HG03571 (cell line): ENCODE measurements around the gene ZNF565.
"Not testable (repeated sequence)": the region's sequence is repeated elsewhere in the genome, so short reads cannot be mapped to it uniquely, and the experiment has no call there.

Experiments
- ATAC-seq: cut with Tn5 transposase; IDR thresholded peaks from one replicate; pipeline ENCODE4 v1.9.1; 2021; ENCODE audit not compliant: unreplicated experiment

The ZNF565 gene

GRCh38 chr19:36215276-36216123 lies 1.0 kb upstream of the ZNF565 start:
- ATAC-seq = no peak

- ATAC-seq = no peak
These were observed 1.6 kb downstream of the ZNF565 start for GRCh38 chr19:36212895-36213294.

- ATAC-seq = no peak
These were observed 4.0 kb downstream of the ZNF565 start for GRCh38 chr19:36210497-36210896.

- ATAC-seq = no peak
These were observed 5.1 kb downstream of the ZNF565 start for GRCh38 chr19:36209372-36209771.

- ATAC-seq = no peak
These were observed 6.7 kb downstream of the ZNF565 start for GRCh38 chr19:36207605-36208252.

- ATAC-seq = no peak
These were observed 11.2 kb downstream of the ZNF565 start for GRCh38 chr19:36203293-36203692.

GRCh38 chr19:36201684-36202083 lies 12.8 kb downstream of the ZNF565 start:
- ATAC-seq = no peak

- ATAC-seq = no peak
These were observed 16.3 kb downstream of the ZNF565 start for GRCh38 chr19:36198119-36198518.

GRCh38 chr19:36196249-36196648 lies 18.2 kb downstream of the ZNF565 start:
- no peak for ATAC-seq

- not testable (repeated sequence) for ATAC-seq
These were observed 27.7 kb downstream of the ZNF565 start for GRCh38 chr19:36186722-36187121.

- no peak for ATAC-seq
These were observed 31.2 kb downstream of the ZNF565 start for GRCh38 chr19:36183245-36183628.

GRCh38 chr19:36182612-36183244 lies 31.7 kb downstream of the ZNF565 start:
- no peak for ATAC-seq

GRCh38 chr19:36179077-36179476 lies 35.4 kb downstream of the ZNF565 start:
- ATAC-seq = not testable (repeated sequence)

- not testable (repeated sequence) for ATAC-seq
These were observed 40.6 kb downstream of the ZNF565 start for GRCh38 chr19:36173846-36174245.

- ATAC-seq = no peak
These were observed 41.6 kb downstream of the ZNF565 start for GRCh38 chr19:36172852-36173251.

- no peak for ATAC-seq
These were observed 45.2 kb downstream of the ZNF565 start for GRCh38 chr19:36169084-36169760.

GRCh38 chr19:36163813-36164212 lies 50.7 kb downstream of the ZNF565 start:
- ATAC-seq = no peak

GRCh38 chr19:36160821-36161596 lies 53.5 kb downstream of the ZNF565 start:
- no peak for ATAC-seq

- no peak for ATAC-seq
These were observed 61.3 kb downstream of the ZNF565 start for GRCh38 chr19:36153126-36153525.

GRCh38 chr19:36152352-36153091 lies 61.9 kb downstream of the ZNF565 start, which contains the start of gene COX7A1:
Gene COX7A1 (minus strand): TSS chr19:36152447. CDS start chr19:36152407, 40 bp downstream.
- ATAC-seq = no peak
